Measurements from ENCODE around the gene TEX19.
"Not testable (repeated sequence)": the region's sequence is repeated elsewhere in the genome, so short reads cannot be mapped to it uniquely, and the experiment has no call there.

Gene TEX19

GRCh38 chr17:82380860-82381702 is 22.0 kb downstream of the TEX19 start:
- no peak for DNase-seq

GRCh38 chr17:82381703-82382009 is 22.6 kb downstream of the TEX19 start:
- not testable (repeated sequence) for DNase-seq

DNA sequence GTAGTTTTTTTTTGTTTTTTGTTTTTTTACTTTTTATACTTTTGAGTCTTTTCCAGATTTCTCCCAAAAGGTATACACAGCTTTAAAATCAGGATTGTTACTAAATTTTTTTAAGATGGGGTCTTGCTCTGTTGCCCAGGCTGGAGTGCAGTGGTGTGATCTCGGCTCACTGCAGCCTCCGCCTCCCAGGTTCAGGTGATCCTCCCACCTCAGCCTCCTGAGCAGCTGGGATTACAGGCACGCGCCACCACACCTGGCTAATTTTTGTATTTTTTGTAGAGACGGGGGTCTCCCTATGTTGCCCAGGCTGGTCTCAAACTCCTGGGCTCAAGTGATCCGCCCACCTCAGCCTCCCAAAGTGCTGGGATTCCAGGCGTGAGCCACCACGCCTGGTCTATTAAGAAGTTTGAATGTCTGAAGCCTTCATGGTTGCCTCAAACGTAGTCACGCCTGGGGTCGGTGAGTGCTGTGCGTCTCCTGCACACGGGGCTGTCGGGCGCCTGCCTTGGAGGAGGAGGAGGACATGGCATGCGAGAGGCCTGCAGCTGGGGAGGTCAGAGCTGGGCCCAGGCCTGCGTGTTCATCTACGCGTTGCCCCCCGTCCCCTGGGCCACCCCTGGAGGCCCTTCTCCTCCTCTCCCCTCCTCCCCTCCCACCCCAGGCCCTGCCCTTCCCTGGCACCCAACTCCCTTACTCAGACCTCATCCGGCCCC is 23.3 kb downstream of the TEX19 start:
- not testable (repeated sequence) for DNase-seq

- DNase-seq = no peak
Measured at GRCh38 chr17:82382933-82383255, 23.8 kb downstream of the TEX19 start.

GRCh38 chr17:82383411-82383810 is 24.4 kb downstream of the TEX19 start:
- DNase-seq = no peak

DNA sequence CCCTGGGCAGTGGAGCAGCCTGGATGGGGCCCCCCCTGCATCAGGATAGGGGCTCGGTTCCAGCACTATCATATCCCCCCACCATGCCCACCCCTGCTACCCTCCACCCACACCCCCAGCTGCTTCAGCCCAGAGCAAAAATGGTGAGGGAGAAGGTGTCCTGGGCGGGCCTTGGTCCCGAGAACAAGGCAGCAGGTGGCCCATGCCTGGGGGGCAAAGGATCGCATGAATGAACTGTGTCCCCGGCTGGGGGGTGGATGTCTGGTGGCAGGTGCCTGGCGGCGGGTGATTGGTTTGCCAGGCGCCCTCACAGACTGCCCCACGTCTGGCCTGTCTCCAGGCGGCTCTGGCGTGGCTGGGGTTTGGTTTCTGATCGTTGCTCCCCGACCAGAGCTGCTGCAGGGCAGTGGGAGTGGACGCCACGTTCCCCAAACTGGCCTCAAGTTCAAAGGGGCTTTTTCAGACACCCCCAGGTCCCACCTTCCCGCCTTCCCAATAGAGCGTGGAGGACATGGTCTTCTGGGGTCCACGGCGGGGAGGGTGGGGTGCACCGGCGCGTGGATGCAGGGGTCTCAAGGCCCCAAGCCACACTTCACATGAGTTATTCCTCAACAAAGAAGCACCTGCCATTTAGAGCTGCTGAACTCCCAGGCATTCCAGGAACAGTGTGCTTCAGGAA is 25.1 kb downstream of the TEX19 start:
- no peak for DNase-seq

- peak; percentile 43 for DNase-seq
Measured at GRCh38 chr17:82384730-82385481, 25.9 kb downstream of the TEX19 start.

DNA sequence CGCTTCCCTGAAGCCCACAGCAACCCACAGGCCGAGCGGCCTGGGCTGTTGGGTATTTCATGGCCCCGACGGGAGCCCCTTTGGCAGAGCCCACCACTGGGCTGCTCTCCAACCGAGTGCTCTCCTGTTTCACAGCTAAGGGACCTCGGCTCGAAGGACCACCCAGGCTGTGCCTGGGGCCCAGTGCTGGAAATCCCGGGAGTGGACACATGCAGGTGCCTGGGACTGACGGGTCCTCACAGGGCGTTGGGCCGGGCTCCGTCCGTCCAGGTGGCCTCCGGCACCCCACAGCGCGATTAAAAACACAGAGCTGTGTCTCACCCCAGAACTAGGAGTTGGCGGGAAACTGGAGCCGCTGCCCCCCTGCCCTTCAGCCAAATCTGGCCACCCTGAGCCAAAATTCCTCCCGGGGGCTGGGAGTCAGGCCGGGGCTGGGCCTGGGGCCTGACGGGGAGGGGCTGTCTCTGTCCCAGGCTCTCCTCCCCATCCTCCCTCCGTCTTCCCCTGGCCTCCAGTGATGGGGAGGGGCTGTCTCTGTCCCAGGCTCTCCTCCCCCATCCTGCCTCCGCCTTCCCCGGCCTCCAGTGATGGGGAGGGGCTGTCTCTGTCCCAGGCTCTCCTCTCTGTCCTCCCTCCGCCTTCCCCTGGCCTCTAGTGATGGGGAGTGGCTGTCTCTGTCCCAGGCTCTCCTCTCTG is 26.7 kb downstream of the TEX19 start:
- no peak for DNase-seq

- DNase-seq = no peak
Measured at GRCh38 chr17:82386255-82386831, 27.3 kb downstream of the TEX19 start.

DNA sequence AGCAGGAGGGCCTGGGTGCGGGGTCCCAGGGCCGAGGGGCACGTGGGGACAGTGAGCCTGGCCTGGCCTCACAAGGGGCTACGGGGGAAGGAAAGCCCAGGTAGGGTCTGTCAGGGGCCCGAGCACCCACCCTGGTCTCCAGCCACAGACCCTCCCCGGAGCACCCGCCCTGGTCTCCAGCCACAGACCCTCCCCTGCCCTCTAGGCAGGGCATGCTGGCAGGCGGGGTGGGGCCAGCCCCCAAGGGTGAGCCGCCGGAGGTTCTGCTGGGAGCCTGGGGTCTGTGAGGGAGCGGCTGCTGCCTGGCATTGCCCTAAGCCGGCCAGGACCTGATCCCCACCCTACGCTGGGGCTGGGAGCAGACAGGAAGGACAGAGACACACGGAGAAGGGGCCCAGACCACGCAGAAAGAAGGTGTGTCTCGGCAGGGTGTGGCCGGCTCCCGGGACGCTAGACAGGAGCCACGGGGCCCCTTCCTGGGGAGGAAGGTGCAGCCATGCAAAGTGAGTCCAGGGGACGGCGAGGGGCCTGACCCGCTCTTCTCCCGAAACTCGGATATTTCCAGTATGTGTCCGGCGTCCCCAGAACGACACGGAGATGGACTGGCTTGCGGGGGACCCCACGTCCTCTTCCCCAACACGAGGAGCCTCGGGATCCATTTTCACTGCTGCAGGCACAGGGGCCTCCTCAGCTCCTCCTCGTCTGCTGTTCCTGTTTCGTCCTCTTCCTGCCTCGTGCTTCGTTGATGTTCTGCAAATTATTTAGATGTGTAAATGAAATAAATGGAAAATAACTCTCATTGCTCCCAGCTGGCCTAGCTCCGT is 28.0 kb downstream of the TEX19 start:
- no peak for DNase-seq

- no peak for DNase-seq
Measured at GRCh38 chr17:82387705-82388106, 28.7 kb downstream of the TEX19 start.

DNA sequence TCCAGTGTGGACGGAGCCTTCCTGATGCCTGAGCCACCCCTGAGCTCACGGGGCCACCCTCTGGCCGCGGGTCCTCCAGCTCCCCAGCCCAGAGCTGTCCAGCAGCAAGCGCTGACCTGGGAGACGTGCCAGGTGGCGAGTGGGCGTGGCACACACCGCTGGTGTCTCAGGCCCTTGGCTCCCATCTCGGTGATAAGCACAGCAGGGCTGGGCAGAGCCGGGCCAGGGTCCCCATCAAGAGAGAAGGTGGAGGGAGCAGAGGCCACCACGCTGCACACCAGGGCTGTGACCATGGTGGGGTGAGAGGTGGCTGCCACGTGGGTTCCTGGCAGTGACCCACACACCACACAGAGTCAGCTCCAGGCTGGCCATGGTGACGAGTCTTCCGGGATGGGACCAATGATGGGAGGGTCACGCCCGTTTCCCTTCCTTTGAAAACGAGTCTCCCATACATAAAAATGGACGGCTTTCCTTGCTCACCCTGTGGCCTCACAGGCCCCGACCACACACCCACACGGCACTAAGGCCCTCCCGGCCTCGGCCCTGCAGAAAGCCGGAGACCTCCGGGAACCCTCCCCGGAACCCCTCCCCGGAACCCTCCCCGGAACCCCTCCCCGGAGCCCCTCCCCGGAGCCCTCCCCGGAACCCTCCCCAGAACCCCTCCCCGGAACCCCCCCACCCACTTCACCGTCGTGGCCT is 29.3 kb downstream of the TEX19 start:
- no peak for DNase-seq

DNA sequence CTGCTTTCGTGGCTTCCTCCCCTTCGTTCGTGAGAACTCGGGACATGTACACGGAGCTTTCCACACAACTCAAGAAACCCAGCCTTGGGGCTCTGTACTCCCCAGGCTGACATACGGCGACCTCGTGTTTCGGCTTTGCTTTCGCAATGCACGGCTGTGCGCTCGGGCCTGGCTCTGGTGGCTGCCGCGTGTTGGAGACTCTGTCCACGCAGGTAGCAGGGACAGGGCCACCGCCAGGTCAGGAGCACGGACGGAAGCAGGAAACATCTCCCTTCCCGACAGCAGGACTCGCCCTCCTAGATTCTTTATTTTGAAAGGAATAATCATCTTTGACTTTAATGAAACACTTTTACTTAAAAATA is 29.9 kb downstream of the TEX19 start:
- DNase-seq = no peak

GRCh38 chr17:82389379-82389778 is 30.3 kb downstream of the TEX19 start:
- no peak for DNase-seq

- no peak for DNase-seq
Measured at GRCh38 chr17:82390015-82390859, 31.2 kb downstream of the TEX19 start.

GRCh38 chr17:82390860-82391435 is 31.9 kb downstream of the TEX19 start:
- no peak for DNase-seq

- no peak for DNase-seq
Measured at GRCh38 chr17:82391496-82392066, 32.5 kb downstream of the TEX19 start.

- no peak for DNase-seq
Measured at GRCh38 chr17:82392209-82392920, 33.3 kb downstream of the TEX19 start.

Data from NCI-H748 treated with DMSO at 0.1 percent for 48 hours (cell line).